ENCODE measurements around the gene FXYD2.

Gene FXYD2

DNA sequence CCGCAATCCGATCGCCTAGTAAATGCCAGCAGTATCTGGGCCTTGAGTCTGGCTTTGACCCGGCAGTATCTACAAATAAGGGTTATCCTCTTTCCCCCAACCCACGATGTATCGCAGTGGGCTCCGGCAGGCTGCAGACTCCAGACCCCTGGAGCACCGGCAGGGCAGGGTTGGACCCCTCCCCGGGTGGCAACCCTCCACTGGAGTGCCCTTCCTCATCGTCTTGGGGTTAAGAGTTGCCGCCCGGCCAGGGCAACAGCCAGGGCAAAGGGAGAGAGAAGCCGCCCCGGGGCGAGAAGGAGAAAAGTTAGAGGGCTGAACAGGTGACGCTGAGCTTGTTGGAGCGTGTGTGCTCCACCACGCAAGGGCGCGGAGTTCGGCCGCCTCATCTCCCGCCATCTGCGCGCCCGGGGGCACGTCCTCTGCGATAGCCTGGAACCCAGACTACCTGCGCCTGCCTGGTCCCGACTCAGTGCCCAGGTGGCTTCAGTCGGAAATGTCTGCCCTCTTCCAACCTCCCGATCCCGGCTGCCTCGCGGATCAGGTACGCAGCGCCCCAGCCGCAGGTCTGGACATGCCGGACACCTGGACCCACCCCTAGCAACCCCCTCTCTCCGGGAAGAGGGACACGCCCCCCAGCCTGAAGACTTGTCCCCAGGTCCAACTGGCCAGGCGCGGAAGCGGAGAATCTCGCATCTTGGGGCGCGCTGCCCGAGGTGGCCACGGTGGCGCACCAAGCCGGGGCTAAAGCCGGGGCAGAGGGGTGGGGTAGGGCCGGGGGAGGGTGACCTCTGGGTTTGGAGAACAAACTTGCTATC is 28.7 kb downstream of the FXYD2 start:
- no peak for DNase-seq

GRCh38 chr11:117794772-117795629 is 29.5 kb downstream of the FXYD2 start:
- DNase-seq = no peak

DNA sequence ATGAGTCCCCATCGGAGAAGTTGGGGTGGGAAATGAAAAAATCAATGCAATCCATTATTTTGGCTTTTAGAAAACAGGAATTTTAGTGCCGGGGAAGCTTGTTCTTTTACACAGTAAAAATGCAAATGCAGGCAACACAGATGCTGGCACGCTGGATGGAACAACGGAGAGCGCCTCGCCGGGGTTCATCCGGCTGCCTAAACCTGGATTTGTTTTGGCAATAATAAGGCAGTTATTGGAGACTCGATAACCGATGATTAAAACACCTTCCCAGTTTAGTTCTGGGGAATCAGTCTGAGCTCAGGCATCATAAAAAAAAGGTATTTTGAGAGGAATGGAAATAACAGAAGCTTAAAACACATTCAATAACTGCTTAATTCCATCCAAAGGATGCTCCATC is 30.4 kb downstream of the FXYD2 start:
- no peak for DNase-seq

- no peak for DNase-seq
Measured at GRCh38 chr11:117793583-117793982, 31.0 kb downstream of the FXYD2 start.

- DNase-seq = no peak
Measured at GRCh38 chr11:117792992-117793391, 31.6 kb downstream of the FXYD2 start.

DNA sequence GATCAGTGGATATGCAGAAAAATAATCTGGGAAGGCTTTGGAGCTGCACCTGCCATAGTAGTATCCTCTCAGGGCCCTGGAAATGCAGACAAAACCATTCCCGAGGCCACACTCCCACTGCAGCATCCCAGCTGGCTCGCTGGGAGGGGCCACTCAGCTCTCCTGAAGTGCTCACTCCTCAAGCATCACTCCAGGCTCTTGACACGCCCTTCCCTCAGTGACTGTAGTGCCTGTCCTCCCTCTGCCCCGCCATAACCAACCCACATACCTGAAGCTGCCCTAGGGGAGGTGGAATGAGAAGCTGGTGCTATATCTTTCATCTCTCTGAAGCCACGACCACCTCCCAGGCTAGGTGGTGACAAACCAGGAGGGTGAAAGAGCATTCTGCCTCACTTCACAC is 32.3 kb downstream of the FXYD2 start:
- no peak for DNase-seq

DNA sequence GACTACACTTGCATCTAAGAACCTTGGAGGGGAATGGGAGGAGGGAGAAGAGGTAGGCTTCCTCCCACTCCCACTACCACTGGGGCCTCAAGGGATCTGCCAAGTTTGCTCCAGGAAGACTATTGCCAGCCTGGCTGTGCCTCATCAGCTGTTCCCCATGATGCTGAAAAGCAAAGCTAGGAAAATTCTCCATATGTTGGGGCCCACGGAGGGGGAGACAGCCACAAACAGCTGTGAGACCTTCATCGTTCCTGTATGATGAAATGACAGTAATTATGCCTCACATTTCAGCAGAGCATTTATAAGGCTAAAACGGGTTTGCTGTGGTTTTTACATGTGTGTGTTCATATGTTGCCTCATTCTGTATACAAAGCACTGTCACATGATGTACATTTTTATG is 34.3 kb downstream of the FXYD2 start:
- DNase-seq = no peak

GRCh38 chr11:117789241-117789640 is 35.3 kb downstream of the FXYD2 start:
- no peak for DNase-seq

DNA sequence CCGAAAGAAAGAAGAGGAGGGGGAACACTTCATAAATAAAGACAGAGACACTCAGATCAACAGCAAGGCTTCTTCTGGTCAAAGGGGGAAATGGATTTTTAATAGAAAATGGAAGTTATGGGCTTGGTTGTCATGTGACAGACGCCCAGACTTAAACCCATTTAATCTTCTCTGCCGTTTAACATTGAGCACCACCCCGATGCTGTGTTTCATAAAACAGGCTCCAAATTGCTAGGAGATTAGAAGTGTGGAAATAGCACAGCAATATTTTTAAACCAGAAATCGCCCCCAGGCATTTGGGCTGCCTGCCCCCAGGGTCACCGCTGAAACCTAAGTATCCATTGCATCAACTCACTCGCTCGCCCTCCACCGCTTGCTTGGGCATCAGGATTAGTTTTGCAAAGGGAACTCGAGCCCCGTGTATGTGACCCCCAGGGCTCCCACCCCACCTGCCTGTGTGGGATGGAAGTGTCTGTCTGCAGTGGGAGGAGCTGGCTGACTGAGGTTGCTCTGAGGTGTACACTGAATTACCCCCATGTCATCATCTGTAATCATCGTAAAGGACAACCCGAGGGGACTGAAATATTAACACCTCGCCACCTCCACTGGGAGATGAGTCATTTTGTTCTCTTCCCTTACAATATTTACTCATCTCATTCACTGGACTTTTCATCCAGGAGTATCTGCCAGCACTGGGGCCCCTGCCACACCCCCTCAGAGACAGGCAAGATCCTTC is 38.2 kb downstream of the FXYD2 start:
- no peak for DNase-seq

DNA sequence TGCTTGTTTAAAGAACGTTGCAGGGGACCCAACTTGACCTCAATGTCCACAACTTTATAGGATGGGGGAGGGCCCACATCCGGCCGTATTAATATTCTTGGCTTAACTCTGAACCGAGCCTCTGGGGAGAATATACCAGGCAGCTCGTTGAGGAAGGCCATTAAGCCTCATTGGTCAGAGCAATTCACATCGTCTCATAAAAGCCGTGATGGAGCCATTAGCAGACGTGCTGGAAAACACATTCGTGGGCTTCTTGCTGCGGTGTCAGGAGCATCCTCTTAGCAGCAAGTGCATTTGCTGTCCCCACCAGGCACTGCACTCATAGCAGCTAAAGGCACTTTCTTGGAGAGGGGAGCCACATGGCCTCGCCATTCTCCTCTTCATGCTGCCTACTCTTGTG is 42.4 kb downstream of the FXYD2 start:
- DNase-seq = no peak

DNA sequence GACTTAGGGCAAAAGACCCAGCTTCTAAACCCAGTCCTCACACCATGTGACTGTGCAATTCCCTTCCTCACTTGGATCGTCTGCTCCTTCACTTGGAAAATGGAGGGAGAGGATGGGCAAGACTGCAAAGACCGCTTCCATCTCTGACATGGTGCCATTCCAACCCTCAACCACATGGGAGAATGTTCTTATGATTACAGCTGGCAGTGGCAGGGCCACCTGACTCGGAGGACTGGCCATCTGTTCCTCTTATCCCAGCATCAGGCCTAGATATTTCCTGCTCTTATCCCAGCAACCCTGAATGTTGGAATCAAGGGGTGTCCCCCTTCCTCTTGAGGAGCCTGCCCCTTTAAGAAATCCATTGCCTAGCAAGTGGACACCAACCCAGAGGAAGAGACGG is 42.9 kb downstream of the FXYD2 start:
- no peak for DNase-seq

DNA sequence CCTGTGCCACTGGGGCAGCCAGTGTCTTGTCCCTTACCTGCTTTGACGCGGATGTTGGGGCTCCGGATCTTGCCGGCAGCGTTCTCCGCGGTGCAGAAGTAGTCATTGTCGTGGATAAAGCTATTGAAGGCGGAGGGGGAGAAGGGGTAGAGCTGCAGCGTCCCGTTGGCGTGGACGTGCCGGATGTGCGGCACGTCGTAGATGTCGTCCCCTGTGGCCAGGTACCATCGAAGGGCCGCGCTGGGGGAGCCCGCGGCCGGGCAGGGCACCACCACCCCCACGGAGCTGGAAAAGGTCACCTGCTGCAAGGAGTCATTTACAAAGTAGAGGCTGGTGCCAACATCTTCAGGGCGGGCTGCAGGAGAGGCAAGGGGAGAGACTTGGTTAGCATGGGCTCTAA is 44.1 kb downstream of the FXYD2 start:
- no peak for DNase-seq

DNA sequence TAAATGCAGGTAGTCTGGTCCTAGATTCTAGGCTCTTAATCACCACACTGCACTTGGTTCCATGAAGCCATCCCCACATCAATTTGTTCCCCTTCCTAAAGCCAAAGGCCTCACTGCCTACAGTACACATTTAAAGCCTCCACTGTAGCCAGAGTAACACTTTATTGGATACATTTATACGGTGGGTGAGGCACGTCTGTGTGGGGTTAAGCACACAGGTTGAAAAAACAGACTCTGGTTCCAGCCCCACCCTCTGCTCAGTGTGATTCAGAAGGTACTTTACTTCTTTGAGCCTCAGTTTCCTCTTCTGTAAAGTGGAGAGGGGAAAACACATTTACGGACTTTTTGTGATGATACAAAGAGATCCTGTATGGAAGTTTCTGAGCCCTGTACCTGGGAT is 50.0 kb downstream of the FXYD2 start:
- DNase-seq = no peak

DNA sequence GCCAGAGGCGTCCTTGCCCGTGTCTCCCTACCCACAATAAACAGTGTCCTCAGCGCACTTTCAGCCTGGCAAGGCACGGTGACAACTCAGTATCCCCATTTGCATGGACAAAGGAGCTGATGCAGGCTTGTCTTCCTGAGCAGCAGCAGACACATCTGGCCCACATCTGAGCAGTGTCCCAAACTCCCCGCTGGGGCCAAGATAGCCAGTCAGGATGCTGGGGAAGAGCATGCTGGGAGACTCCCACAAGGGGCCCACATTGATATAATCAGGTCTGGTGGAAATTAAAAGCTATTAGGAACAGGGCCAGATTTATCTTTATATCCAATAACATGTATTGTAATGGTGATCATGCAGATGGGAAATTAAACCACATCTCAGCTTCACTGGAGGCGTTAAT is 52.2 kb downstream of the FXYD2 start:
- DNase-seq = no peak

- no peak for DNase-seq
Measured at GRCh38 chr11:117771841-117772240, 52.7 kb downstream of the FXYD2 start.

GRCh38 chr11:117771197-117771596 is 53.3 kb downstream of the FXYD2 start:
- no peak for DNase-seq

DNA sequence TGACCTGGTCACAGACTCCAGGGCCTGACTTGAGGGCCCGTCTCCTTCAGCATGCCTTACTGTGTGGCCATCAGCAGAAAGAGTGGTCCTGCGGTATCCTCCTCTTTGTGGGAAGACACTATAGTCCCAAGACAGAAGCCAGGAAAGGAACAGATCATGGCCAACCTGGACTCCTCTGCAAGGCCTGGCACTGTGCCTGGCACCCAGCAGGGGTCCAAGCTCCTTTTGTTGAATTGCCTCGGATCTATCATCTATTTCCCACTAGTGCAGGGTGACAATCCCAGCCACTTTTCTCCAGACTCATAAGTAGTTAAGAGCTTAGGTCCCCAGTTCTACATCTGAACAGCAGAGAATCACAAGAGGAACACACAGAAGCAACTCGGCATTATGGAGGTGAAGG is 54.5 kb downstream of the FXYD2 start:
- DNase-seq = no peak
